ENCODE measurements around the gene ZNHIT1.
A peak's percentile ranks its signal among the peaks of the same experiment; 100 is the strongest.
"Not testable (repeated sequence)": the region's sequence is repeated elsewhere in the genome, so short reads cannot be mapped to it uniquely, and the experiment has no call there.

The ZNHIT1 gene

DNA sequence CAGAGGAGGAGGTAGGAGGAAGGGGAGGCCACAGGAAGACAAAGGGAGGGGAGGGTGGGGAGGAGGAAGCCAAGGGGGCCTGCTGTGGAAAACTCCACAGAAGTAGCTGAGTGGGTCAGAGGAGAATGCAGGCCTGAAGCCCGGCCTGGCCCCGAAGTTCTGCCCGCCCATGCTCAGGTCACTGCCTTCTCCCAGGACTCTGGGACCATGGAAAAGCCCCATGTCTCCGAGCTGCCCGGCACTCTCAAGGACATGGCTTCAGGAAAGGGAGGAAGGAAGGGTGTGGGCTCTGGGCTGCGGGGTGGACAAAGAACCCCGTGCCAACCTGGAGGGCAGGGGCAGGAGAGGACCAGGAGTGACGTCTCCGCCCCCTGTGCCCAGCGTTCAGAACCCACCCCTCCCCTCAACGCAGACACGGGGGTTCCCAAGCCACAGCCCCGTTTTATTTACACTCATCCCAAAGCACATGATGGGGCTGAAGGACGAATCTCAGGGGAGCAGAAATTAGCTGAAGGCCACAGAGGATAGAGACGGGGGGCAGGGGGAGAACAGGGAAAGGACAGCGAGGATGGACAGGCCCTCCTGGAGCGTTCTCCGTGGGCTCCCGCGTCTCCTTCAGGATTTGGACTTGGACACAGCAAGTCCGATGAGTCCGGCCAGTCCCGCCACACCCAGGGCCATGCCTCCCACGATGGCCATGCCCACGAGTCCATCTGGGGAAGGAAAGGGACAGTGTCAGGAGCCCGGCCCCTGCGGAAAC lies 21.4 kb downstream of the ZNHIT1 start:
- no peak for DNase-seq
- no peaks in the 10 kb centered on the region for H3K27me3 Mint-ChIP-seq
- H3K27ac Mint-ChIP-seq = no peak overlapping the region
- H3K4me3 Mint-ChIP-seq = no peak overlapping the region
- H3K9me3 Mint-ChIP-seq = no peaks in the 10 kb centered on the region
- no peak for ATAC-seq
- peaks cover 17% of the 10 kb centered on the region for H3K4me1 Mint-ChIP-seq
- H3K36me3 Mint-ChIP-seq (ENCODE audit: low read depth) = peaks cover 3% of the 10 kb centered on the region

DNA sequence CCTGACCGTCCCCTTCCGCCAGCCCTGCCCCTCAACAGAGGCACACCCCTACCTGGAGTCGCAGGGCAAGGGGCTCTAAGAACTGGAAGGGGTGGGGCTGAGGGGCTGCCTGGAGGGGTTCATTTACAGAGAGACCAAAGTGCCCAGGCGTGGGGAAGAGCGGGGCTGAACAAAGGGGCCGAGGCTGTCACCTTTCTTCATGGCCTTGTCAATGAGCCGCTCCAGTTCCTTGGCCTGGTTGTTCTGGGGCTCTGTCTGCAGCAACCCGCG lies 21.9 kb downstream of the ZNHIT1 start:
- Mint-ChIP-seq H3K4me1 (peaks cover 17% of the 10 kb centered on the region), H3K27ac (no peak overlapping the region), H3K9me3 (no peaks in the 10 kb centered on the region), H3K4me3 (no peak overlapping the region), H3K36me3 (ENCODE audit: low read depth) (peaks cover 3% of the 10 kb centered on the region), H3K27me3 (no peaks in the 10 kb centered on the region)
- DNase-seq = no peak
- no peak for ATAC-seq

DNA sequence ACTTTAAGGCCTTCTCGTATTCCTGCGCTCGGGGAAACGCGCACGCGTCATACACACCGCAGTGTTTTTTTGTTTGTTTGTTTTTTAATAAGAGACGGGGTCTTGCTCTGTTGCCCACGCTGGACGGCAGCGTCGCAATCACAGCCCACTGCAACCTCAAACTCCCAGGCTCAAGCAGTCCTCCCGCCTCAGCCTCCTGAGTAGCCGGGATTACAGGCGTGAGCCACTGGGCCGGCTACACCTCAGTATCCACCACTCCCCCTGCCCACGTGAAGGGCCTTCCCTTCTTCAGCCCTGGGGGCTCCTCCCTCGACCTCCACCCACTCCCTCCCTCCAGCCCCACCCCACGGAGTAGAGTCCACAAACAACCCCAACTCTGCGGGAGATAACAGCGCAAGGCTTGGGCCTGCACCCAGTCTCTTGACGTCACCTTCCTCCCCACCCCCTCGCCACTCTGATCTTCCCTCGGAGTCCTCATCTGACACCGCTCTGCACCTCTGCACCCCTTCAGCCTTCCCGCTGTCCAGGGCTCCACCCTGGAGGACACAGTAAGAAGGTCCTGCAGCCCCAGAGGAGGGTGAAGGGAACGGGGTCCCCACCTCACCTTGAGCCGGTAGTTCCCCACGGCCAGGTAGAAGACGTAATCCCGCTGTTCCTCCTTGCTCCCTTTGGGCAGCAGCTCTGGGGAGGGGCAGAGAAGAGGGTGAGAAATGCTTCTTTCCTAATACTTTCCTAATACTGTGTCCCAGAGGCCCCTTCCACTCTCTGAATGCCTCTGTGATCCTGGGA lies 22.5 kb downstream of the ZNHIT1 start:
- ATAC-seq (no peak), DNase-seq (no peak)
- H3K36me3 Mint-ChIP-seq (ENCODE audit: low read depth) = peaks cover 4% of the 10 kb centered on the region
- H3K9me3 Mint-ChIP-seq = no peaks in the 10 kb centered on the region
- H3K4me3 Mint-ChIP-seq = no peak overlapping the region
- H3K4me1 Mint-ChIP-seq = peaks cover 22% of the 10 kb centered on the region
- no peaks in the 10 kb centered on the region for H3K27me3 Mint-ChIP-seq
- no peak overlapping the region for H3K27ac Mint-ChIP-seq

DNA sequence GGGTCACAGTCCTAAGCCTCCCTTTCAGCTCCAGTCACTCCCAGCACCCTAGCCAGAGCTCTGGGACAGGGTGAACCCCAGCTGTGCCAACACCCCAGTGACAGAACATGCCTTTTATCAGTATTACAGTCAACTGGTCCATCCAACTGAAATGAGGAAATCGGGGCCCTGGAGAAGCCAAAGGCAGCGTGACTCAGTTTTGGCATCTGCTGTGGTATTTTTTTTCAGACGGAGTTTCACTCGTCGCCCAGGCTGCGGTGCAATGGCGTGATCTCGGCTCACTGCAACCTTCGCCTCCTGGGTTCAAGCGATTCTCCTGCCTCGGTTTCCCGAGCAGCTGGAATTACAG lies 23.0 kb downstream of the ZNHIT1 start:
- DNase-seq (no peak), ATAC-seq (no peak)
- H3K4me1 Mint-ChIP-seq = peaks cover 28% of the 10 kb centered on the region
- no peak overlapping the region for H3K4me3 Mint-ChIP-seq
- no peaks in the 10 kb centered on the region for H3K27me3 Mint-ChIP-seq
- no peak overlapping the region for H3K27ac Mint-ChIP-seq
- H3K36me3 Mint-ChIP-seq (ENCODE audit: low read depth) = peaks cover 10% of the 10 kb centered on the region
- H3K9me3 Mint-ChIP-seq = no peaks in the 10 kb centered on the region

DNA sequence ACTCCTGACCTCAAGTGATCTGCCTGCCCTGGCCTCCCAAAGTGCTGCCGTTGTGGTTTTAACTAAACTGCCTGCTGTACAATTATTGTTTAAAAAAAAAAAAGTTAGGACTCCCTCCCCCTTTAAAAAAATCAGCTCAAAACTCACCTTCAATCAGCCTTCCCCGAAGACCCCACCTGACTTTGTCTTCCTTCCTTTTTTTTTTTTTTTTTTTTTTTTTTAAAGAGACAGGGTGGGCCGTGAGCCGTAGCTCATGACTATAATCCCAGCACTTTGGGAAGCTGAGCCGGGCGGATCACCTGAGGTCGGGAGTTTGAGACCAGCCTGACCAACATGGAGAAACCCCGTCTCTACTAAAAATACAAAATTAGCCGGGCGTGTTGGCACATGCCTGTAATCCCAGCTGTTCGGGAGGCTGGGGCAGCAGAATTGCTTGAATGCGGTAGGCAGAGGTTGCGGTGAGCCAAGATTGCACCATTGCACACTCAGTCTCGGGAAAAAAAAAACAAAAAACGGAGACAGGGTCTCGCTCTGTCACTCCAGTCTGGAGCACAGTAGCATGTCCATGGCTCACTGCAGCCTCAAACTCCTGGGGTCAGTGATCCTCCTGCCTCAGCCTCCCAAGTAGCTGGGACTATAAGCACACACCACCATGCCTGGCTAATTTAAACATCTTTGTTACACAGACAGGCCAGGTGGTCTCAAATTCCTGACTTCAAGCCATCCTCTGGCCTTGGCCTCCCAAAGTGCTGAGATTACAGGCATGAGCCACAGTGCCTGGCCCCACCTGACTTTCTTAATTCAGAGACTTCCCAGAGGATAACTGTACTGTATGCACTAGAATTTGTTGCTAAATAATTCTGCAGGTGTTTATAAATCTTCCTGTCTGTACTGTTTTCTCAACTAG lies 23.7 kb downstream of the ZNHIT1 start:
- H3K9me3 Mint-ChIP-seq = no peaks in the 10 kb centered on the region
- no peak for DNase-seq
- peaks cover 10% of the 10 kb centered on the region for H3K36me3 Mint-ChIP-seq (ENCODE audit: low read depth)
- H3K4me3 Mint-ChIP-seq = no peak overlapping the region
- H3K27me3 Mint-ChIP-seq = no peaks in the 10 kb centered on the region
- H3K27ac Mint-ChIP-seq = no peak overlapping the region
- no peak for ATAC-seq
- H3K4me1 Mint-ChIP-seq = peaks cover 29% of the 10 kb centered on the region

DNA sequence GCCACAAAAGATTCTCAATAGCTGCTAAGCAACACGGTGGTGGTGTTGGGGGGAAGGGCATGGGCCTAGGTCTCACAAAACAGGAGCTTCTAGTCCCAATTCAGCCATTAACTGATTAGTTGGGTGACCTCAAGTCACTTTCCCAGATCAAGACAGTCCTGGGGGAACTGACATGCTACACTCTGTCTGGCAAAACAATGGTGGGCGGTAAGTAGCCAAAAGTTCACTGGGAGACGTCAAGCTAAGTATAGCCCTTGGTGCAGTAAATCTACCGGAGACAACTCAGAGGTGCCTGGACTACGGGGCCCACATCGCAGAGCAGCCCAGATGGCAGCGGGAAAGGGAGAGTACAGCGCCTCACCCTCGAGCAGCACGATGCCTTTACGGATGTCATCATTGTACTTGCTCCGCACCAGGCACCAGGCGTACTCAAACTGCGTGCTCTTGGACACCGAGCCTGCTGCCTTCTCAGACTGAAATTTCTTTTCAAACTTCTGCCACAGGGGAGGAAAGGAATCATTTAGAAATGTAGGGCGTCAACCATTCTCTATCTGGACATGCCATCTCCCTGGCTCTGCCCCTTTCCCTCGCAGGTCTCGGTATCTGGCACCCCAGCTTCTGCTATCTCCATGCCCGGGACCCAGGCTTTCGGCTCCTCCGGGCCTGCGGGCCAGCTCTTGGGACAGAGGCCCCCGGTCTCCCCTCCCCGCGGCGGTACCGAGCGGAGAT lies 25.8 kb downstream of the ZNHIT1 start:
- peak overlapping the region; percentile 99 for H3K4me3 Mint-ChIP-seq
- H3K27me3 Mint-ChIP-seq = no peaks in the 10 kb centered on the region
- DNase-seq (no peak), ATAC-seq (no peak)
- peak overlapping the region; percentile 97 for H3K27ac Mint-ChIP-seq
- H3K36me3 Mint-ChIP-seq (ENCODE audit: low read depth) = peaks cover 19% of the 10 kb centered on the region
- peaks cover 37% of the 10 kb centered on the region for H3K4me1 Mint-ChIP-seq
- no peaks in the 10 kb centered on the region for H3K9me3 Mint-ChIP-seq

DNA sequence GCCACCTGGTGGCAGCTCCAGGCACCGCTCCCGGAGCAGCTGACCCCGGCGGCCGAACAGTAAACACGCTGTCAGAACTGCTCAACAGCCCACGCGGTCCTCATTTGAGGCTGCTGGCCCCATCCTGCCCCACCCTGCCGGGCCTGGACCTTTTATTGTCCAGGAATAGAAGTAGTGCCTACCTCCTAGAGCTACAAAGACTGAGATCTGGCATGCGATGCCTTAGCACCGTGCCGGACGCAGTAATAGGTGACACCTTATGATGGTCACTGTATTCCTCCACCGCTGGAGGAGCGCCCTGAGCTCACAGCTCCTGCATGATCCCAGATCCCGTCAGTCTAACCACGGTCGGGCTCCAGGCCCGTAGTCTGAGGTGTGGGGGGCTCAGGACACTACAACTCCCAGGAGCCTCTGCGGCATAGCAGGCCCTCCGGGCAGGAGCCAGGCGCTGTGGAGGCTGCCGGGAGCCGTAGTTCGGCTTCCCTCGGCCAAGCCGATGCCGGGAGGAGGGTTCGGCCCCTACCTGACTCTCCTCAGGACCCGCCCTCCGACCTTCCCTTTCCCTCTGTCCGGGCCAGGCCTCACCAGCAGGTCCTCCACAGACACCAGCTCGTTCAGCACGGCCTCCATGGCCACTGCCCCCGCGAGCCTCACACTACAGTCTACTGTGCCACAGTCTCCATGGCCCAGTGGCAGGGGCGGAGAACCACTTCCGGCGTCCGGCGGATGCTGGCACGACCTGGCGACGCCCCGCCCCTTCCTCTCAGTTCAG lies 26.6 kb downstream of the ZNHIT1 start, which contains the start of gene FIS1:
FIS1 (minus strand) TSS at position 707 of the 772 bp plus-strand sequence; CDS start at position 630, 77 bp downstream.
- Mint-ChIP-seq H3K27ac (peak within 1 kb of the TSS; percentile 97), H3K4me3 (peak within 1 kb of the TSS; percentile 99), H3K27me3 (no peaks in the 10 kb centered on the region), H3K36me3 (ENCODE audit: low read depth) (peaks cover 19% of the 10 kb centered on the region), H3K9me3 (no peaks in the 10 kb centered on the region), H3K4me1 (peaks cover 37% of the 10 kb centered on the region)
- peak; percentile 96 for DNase-seq
- peak; percentile 96 for ATAC-seq

DNA sequence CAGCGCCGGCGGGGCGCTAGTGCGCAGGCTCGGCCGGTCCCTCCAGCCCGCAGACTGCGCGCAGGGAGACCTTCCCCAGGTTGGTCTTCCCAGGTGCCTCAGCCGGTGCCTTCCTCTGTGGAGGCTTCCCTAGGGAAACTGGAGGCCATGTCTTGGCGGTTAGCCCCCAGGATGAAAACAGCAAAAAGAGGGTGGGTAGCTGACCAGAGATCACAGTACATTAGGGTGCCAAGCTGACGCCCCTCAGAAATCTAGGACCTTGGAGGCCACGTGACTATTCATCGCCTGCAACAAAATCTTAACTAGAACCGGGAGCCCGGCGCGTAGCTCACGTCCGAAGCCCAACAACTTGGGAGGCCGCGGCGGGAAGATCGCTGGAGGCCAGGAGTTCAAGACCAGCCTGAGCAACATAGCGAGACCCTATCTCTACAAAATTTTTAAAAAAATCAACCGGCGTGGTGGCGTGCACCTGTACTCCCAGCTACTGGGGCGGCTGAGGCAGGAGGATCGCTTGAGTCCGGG lies 27.2 kb downstream of the ZNHIT1 start:
- Mint-ChIP-seq H3K4me3 (peak overlapping the region; percentile 99), H3K36me3 (ENCODE audit: low read depth) (peaks cover 22% of the 10 kb centered on the region), H3K4me1 (peaks cover 40% of the 10 kb centered on the region), H3K27me3 (no peaks in the 10 kb centered on the region), H3K9me3 (no peaks in the 10 kb centered on the region), H3K27ac (peak overlapping the region; percentile 97)
- DNase-seq (no peak), ATAC-seq (no peak)

DNA sequence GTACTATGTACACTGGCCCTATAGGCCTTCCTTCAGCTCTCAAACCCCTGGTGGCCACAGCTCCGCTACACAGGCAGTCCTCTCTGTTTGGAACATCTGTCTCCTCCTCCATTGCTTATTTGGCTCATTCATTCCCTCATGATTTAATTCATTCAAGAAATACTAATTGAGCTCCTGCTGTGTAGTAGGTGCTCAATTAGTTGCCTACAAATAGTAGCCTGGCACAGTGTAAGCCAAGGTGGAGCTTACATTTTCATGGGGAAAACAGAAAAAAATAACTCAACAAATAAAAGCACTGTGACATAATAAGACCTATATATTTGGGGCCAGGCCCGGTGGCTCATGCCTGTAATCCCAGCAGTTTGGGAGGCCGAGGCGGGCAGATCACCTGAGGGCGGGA lies 30.3 kb downstream of the ZNHIT1 start:
- H3K27me3 Mint-ChIP-seq = no peaks in the 10 kb centered on the region
- no peak for DNase-seq
- peaks cover 51% of the 10 kb centered on the region for H3K4me1 Mint-ChIP-seq
- no peaks in the 10 kb centered on the region for H3K9me3 Mint-ChIP-seq
- no peak overlapping the region for H3K4me3 Mint-ChIP-seq
- peaks cover 30% of the 10 kb centered on the region for H3K36me3 Mint-ChIP-seq (ENCODE audit: low read depth)
- ATAC-seq = no peak
- peak overlapping the region; percentile 8 for H3K27ac Mint-ChIP-seq

DNA sequence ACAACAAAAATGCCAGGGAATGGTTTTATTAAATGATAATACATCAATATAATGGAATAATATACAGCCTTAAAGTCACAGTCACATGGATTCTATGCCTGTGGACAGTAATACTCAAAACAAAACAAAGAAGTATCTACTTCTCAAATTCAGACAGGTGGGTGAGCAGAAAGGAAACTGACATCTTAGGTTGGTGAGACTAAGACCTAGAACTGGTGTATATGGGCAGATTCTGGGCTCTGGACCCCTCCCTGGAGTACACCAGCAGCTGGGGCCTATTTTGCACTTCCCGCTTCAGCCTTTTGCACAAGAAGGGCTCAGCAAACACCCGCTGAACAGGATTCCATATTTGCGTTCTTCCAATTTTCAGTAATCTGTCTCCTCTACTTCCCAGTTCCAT lies 32.4 kb downstream of the ZNHIT1 start:
- H3K36me3 Mint-ChIP-seq (ENCODE audit: low read depth) = peaks cover 26% of the 10 kb centered on the region

DNA sequence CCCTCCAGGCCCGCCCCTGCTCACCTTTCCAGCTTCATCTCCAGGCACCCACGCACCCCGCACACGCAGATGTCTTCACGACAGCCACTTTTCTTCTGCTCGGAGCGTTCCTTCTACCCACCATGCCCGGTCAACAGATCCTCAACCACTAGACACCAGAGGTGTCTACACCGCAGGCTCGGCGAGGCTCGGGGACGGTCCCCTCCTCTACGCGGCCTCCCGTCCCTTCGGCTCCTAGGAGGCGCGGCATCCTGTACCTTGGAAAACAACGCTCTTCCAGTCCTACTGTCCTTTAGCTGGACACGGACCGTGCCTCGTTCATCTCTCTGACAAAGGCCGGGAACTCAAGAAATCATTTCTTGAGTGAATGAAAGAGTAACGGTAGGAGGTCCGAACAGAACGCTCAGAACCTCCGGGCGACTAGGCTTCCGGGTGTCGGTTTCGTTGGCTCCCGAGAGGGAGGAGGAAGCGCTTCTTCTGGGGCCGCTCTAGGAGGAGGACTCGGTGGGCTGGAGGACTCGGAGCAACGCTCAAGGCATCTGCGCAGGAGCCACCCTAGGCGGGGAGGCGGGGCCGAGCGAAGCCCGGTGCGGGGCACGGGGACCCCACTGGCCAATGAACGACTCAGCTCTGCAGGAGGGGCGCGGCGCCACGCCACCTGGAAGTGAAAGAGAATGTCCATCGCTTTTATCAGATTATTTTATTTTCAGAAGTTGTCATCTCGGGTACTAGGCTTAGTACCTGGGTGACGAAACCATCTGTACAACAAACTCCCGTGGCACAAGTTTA lies 34.1 kb downstream of the ZNHIT1 start:
- H3K9me3 Mint-ChIP-seq = no peaks in the 10 kb centered on the region
- peaks cover 30% of the 10 kb centered on the region for H3K4me1 Mint-ChIP-seq
- H3K27ac Mint-ChIP-seq = peak overlapping the region; percentile 96

More for the DNA sequence above, 32.4 kb downstream of the ZNHIT1 start:
- H3K27ac Mint-ChIP-seq = peak overlapping the region; percentile 64
- ATAC-seq (no peak), DNase-seq (no peak)
- H3K4me3 Mint-ChIP-seq = peak overlapping the region; percentile 97
- peaks cover 39% of the 10 kb centered on the region for H3K4me1 Mint-ChIP-seq
- H3K27me3 Mint-ChIP-seq = no peaks in the 10 kb centered on the region
- no peaks in the 10 kb centered on the region for H3K9me3 Mint-ChIP-seq

DNA sequence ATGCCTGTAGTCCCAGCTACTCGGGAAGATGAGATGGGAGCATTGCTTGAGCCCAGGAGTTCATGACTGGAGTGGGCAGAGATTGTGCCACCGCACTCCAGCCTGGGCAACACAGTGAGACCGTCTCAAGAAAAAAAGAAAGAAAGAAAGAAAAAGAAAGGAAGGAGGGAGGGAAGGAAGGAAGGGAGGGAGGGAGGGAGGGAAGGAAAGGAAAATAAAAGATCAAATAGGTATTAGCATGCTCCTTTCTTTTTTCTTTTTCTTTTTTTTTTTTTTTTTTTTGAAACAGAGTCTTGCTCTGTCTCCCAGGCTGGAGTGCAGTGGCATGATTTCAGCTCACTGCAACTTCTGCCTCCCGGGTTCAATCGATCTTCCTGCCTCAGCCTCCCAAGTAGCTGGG lies 35.2 kb downstream of the ZNHIT1 start:
- peaks cover 24% of the 10 kb centered on the region for H3K4me1 Mint-ChIP-seq
- H3K27ac Mint-ChIP-seq, ATAC-seq, H3K4me3 Mint-ChIP-seq, H3K27me3 Mint-ChIP-seq, H3K9me3 Mint-ChIP-seq, DNase-seq: not testable (repeated sequence)
- peaks cover 13% of the 10 kb centered on the region for H3K36me3 Mint-ChIP-seq (ENCODE audit: low read depth)

More for the DNA sequence above, 34.1 kb downstream of the ZNHIT1 start:
- ATAC-seq = peak; percentile 100
- H3K4me3 Mint-ChIP-seq = peak overlapping the region; percentile 97
- H3K36me3 Mint-ChIP-seq (ENCODE audit: low read depth) = peaks cover 20% of the 10 kb centered on the region
- no peaks in the 10 kb centered on the region for H3K27me3 Mint-ChIP-seq
- peak; percentile 99 for DNase-seq

DNA sequence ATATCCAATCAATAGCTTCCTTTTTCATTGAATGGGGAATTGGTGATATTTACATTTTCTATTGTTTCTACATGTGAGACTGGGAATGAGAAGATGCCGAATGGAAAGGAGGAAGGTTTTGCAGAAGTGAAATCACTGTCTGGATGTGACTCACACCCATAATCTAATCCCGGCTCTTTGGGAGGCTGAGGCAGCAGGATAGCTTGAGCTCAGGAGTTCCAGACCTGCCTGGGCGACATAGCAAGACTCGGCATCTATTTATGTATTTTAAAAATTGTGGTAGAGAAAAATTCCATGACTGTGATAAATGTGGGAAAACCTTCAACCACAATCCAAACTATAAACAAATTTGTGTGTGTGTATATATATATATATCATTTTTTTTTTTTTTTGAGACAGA lies 37.8 kb downstream of the ZNHIT1 start:
- Mint-ChIP-seq H3K27ac (no peak overlapping the region), H3K4me1 (peaks cover 15% of the 10 kb centered on the region), H3K27me3 (no peaks in the 10 kb centered on the region), H3K9me3 (no peaks in the 10 kb centered on the region), H3K4me3 (no peak overlapping the region), H3K36me3 (ENCODE audit: low read depth) (peaks cover 7% of the 10 kb centered on the region)
- no peak for ATAC-seq
- no peak for DNase-seq
